Activated naive CD4-positive, alpha-beta T cell treated with anti-CD3 and anti-CD28 coated beads, Interleukin-2, amount 50 U/mL, for 24 hours (primary cell): Measurements from ENCODE around the gene SUSD3.
"Not testable (repeated sequence)": the region's sequence is repeated elsewhere in the genome, so short reads cannot be mapped to it uniquely, and the experiment has no call there.

Experiments used
- H3K27ac Mint-ChIP-seq: one replicate; pipeline ENCODE4 v1.8.0; 2021; ENCODE audit warnings: mild to moderate bottlenecking, mixed read lengths
- H3K27me3 Mint-ChIP-seq: one replicate; pipeline ENCODE4 v1.8.0; 2021; ENCODE audit warnings: mixed read lengths
- H3K36me3 Mint-ChIP-seq: one replicate; pipeline ENCODE4 v1.8.0; 2021; ENCODE audit warnings: mixed read lengths
- H3K4me1 Mint-ChIP-seq: one replicate; pipeline ENCODE4 v1.8.0; 2021; ENCODE audit warnings: mixed read lengths
- H3K4me3 Mint-ChIP-seq: one replicate; pipeline ENCODE4 v1.8.0; 2021; ENCODE audit warnings: mild to moderate bottlenecking, mixed read lengths
- H3K9me3 Mint-ChIP-seq: one replicate; pipeline ENCODE4 v1.8.0; 2021; ENCODE audit warnings: mixed read lengths

SUSD3 gene

DNA sequence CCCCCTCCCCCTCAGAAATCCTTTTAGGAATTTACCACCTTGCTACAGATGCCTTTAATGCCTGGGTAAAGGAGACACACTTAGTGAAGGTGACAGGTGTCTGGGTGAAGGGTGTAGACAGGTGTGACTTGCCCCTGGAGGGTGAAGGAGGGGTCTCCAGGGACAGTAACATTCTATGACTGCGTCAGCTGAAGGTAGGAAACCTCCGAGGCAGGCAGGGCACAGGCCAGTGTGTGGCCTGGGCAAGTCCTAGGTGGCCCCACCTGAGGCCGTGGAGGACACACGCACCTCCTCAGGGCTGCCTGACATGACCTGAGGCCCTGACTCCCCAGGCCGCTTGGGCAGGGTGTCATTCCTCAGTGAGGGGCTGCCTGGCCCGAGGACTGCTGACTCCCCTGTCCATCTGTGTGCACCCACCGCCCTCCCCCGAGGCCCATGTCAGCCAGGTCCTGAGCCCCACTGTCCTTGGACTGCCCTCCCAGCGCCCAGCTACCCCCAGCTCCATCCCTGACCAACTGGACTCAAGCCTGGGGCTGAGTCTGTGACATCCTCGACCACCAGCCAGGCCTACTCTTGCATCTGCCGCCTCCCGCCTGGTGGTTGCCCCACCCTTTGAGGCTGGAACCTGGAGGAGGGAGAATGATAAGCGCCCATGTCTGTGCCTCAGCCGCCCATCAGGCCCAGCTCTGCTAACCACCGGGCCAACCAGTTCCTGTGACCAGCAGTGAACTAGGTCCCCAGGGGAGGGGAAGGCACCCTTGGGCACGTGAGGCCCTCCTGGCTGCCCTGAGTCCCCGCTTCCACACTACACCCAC lies 55.9 kb downstream of the SUSD3 start:
- no peak overlapping the region for H3K4me3 Mint-ChIP-seq
- H3K4me1 Mint-ChIP-seq = peaks cover 11% of the 10 kb centered on the region
- peaks cover 6% of the 10 kb centered on the region for H3K36me3 Mint-ChIP-seq
- no peaks in the 10 kb centered on the region for H3K27me3 Mint-ChIP-seq
- H3K9me3 Mint-ChIP-seq = no peaks in the 10 kb centered on the region
- no peak overlapping the region for H3K27ac Mint-ChIP-seq

DNA sequence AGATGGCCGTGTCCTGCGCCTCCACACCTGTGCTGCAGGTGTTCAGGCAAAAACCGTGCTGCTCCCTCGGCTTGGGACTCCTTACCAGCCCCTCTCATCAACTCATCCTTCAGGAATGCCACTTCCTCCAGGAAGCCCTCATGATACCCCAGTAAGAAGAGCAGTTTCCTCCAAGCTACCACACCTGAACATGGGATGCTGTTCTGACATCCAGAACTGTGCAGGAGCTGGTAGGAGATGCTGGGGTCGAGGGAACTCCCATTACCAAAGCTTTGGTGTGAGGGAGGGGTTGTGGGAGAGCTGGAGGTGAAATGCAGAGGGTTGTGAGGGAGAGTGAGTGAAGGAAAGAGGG lies 56.5 kb downstream of the SUSD3 start:
- H3K27ac Mint-ChIP-seq = no peak overlapping the region
- peaks cover 16% of the 10 kb centered on the region for H3K4me1 Mint-ChIP-seq
- no peaks in the 10 kb centered on the region for H3K27me3 Mint-ChIP-seq

GRCh38 chr9:93115486-93116071 lies 57.1 kb downstream of the SUSD3 start:
- Mint-ChIP-seq H3K4me3 (no peak overlapping the region), H3K27me3 (no peaks in the 10 kb centered on the region), H3K36me3 (peaks cover 6% of the 10 kb centered on the region), H3K27ac (no peak overlapping the region), H3K9me3 (no peaks in the 10 kb centered on the region), H3K4me1 (peaks cover 22% of the 10 kb centered on the region)

More for the DNA sequence above, 56.5 kb downstream of the SUSD3 start:
- Mint-ChIP-seq H3K36me3 (peaks cover 6% of the 10 kb centered on the region), H3K9me3 (no peaks in the 10 kb centered on the region), H3K4me3 (no peak overlapping the region)

GRCh38 chr9:93116072-93116961 lies 57.8 kb downstream of the SUSD3 start:
- H3K4me1 Mint-ChIP-seq = peaks cover 22% of the 10 kb centered on the region
- peak overlapping the region; percentile 23 for H3K27ac Mint-ChIP-seq
- no peaks in the 10 kb centered on the region for H3K9me3 Mint-ChIP-seq
- peaks cover 2% of the 10 kb centered on the region for H3K36me3 Mint-ChIP-seq
- no peaks in the 10 kb centered on the region for H3K27me3 Mint-ChIP-seq
- no peak overlapping the region for H3K4me3 Mint-ChIP-seq

DNA sequence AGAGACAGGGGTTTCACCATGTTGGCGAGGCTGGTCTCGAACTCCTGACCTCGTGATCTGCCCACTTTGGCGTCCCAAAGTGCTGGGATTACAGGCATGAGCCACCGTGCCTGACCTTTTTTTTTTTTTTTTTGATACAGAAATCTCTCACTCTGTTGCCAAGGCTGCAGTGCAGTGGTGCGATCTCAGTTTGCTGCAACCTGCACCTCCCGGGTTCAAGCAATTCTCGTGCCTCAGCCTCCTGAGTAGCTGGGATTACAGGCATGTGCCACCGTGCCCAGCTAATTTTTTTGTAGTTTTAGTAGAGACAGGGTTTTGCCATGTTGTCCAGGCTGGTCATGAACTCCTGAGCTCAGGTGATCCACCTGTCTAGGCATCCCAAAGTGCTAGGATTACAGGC lies 59.0 kb downstream of the SUSD3 start:
- not testable (repeated sequence) for H3K27me3 Mint-ChIP-seq, H3K9me3 Mint-ChIP-seq, H3K4me3 Mint-ChIP-seq, H3K36me3 Mint-ChIP-seq, H3K27ac Mint-ChIP-seq
- peaks cover 22% of the 10 kb centered on the region for H3K4me1 Mint-ChIP-seq

GRCh38 chr9:93117924-93118862 lies 59.7 kb downstream of the SUSD3 start:
- Mint-ChIP-seq H3K4me1 (peaks cover 22% of the 10 kb centered on the region), H3K36me3 (peaks cover 4% of the 10 kb centered on the region), H3K9me3 (no peaks in the 10 kb centered on the region), H3K27ac (no peak overlapping the region), H3K4me3 (no peak overlapping the region), H3K27me3 (no peaks in the 10 kb centered on the region)

DNA sequence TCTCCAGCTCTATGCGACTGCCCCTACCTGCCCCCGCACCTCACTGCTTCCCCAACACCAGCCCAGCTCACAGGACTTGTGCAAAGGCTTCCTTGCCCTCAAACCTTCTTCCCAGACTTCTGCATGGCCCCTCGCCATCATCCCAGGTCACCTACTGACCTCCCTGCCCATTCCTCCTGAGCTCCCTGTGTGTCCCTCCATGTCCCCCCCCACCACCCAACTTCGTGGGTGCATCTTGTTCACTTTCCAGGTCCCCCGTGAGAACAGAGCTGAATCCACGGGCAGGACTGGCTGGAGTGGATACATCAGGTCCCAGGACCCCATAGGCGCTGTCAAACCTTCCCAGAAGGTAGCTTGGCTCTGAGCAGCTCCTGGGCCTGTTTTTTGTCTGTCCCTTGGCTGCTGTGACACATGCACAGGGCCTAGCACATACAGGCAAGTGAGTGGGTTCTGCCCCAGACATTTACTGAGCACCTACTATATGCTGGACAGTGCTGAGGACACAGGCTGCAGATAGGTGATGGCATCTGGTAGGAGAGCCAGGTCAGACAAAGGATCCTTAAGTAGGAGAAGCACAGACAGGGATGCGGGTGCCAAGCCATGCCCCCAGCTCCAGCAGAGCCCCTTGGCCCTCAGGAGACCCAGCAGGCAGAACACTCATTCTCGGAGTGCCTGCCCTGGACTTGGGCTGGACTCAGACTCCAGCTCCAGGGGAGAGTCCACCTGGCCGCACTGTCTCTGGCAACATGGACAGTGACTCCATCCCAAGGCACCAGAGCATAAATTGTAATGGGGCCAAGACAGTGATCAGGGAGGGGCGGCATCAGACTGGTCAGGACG lies 60.6 kb downstream of the SUSD3 start:
- Mint-ChIP-seq H3K4me3 (no peak overlapping the region), H3K27me3 (no peaks in the 10 kb centered on the region), H3K4me1 (peaks cover 22% of the 10 kb centered on the region), H3K36me3 (peaks cover 4% of the 10 kb centered on the region), H3K27ac (no peak overlapping the region), H3K9me3 (no peaks in the 10 kb centered on the region)

- peaks cover 21% of the 10 kb centered on the region for H3K4me1 Mint-ChIP-seq
- H3K27me3 Mint-ChIP-seq = no peaks in the 10 kb centered on the region
- H3K36me3 Mint-ChIP-seq = peaks cover 4% of the 10 kb centered on the region
- no peak overlapping the region for H3K27ac Mint-ChIP-seq
- no peak overlapping the region for H3K4me3 Mint-ChIP-seq
- H3K9me3 Mint-ChIP-seq = no peaks in the 10 kb centered on the region
Measured at GRCh38 chr9:93119703-93119952, 61.1 kb downstream of the SUSD3 start.

GRCh38 chr9:93119953-93120845 lies 61.7 kb downstream of the SUSD3 start:
- peaks cover 16% of the 10 kb centered on the region for H3K4me1 Mint-ChIP-seq
- H3K4me3 Mint-ChIP-seq = no peak overlapping the region
- H3K27ac Mint-ChIP-seq = peak overlapping the region; percentile 75
- H3K36me3 Mint-ChIP-seq = peaks cover 2% of the 10 kb centered on the region
- H3K27me3 Mint-ChIP-seq = no peaks in the 10 kb centered on the region
- no peaks in the 10 kb centered on the region for H3K9me3 Mint-ChIP-seq

GRCh38 chr9:93120846-93121315 lies 62.4 kb downstream of the SUSD3 start:
- Mint-ChIP-seq H3K4me1 (peaks cover 22% of the 10 kb centered on the region), H3K27ac (no peak overlapping the region), H3K4me3 (no peak overlapping the region), H3K9me3 (no peaks in the 10 kb centered on the region), H3K27me3 (no peaks in the 10 kb centered on the region), H3K36me3 (peaks cover 2% of the 10 kb centered on the region)

DNA sequence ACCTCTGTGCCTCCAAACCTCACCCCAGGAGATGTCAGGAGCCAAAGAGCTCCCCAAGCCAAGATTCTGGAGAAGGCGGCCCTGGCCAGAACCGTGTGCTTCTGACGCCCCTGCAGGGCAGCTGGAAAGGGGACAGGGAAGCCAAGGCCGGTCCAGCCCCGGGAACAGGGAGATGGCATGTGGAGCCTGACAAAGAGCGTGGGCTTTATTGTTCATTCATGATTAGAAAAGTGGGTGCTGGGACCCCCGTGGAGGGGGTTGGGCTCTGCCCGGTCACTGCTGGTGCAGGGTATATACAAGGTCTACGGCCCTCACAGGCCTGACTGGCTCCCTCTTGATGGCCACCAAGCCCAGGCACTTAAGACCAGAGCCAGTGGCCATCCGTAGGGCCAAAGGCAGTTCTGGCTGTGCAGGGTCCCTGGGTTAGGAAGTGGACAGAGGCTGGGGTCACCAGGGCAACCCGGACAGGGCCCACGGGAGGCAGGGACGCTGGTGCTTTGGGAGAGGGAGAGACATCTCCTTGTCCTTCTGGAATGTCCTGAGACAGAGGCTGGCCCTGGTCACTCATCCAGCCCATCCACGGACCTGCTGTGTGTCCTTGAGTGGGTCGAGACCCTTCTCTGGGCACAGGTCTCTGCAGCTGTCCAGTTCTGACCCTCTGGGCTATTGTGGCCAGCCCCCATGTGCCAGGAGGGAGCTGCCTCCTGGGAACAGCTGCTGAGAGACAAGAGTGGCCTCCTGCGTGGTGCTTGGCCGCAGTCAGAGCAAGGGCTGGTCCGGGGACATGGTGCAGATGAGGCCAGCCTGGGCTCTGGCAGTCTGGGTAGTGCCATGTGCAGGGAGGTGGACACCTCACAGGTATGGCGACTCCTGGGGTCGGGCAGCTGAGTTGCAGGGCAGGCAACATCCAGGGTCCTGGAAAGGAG lies 63.1 kb downstream of the SUSD3 start:
- peaks cover 29% of the 10 kb centered on the region for H3K4me1 Mint-ChIP-seq
- no peak overlapping the region for H3K27ac Mint-ChIP-seq
- H3K36me3 Mint-ChIP-seq = peaks cover 2% of the 10 kb centered on the region
- no peaks in the 10 kb centered on the region for H3K27me3 Mint-ChIP-seq
- H3K9me3 Mint-ChIP-seq = no peaks in the 10 kb centered on the region
- H3K4me3 Mint-ChIP-seq = no peak overlapping the region

DNA sequence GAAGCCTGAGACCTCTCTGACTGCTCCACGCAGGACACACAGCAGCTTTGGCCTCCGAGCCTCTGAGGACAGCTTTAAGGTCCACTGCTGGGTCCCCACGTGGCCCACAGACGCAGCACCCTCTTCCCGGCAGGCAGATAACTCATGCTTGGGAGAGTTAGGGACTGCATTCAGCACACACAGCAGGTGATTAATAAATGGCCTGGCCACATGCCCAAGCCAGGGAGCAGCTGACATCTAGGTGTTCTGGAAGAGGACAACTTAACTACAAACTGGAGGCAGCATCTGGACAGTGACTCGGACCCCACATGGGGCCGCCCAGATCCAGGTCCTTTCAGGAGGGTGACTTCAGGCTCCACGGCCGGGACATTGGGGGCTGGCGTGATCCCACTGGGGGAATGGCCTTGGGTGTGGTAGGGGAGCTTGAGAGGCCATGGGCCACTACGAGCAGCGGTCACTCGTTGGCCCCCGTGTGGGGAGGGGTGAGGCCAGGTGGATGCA lies 64.3 kb downstream of the SUSD3 start:
- H3K9me3 Mint-ChIP-seq = no peaks in the 10 kb centered on the region
- H3K4me1 Mint-ChIP-seq = peaks cover 41% of the 10 kb centered on the region
- no peaks in the 10 kb centered on the region for H3K27me3 Mint-ChIP-seq
- peaks cover 2% of the 10 kb centered on the region for H3K36me3 Mint-ChIP-seq
- no peak overlapping the region for H3K4me3 Mint-ChIP-seq
- H3K27ac Mint-ChIP-seq = no peak overlapping the region
